GM18909 (cell line): Measurements from ENCODE around the gene PCDHA7.
"Not testable (repeated sequence)": the region's sequence is repeated elsewhere in the genome, so short reads cannot be mapped to it uniquely, and the experiment has no call there.

Source experiments
- ATAC-seq: cut with Tn5 transposase; IDR thresholded peaks from one replicate; pipeline ENCODE4 v1.9.1; 2021; ENCODE audit warnings: mild to moderate bottlenecking; ENCODE audit not compliant: unreplicated experiment, poor library complexity

The PCDHA7 gene

GRCh38 chr5:140821375-140822280 lies 12.4 kb upstream of the PCDHA7 start, which contains the start of gene PCDHA5:
TSS of gene PCDHA5 (plus strand) at chr5:140821613.
- no peak for ATAC-seq

- no peak for ATAC-seq
These were observed 11.8 kb upstream of the PCDHA7 start for GRCh38 chr5:140822281-140822629.

GRCh38 chr5:140822969-140823368 lies 11.1 kb upstream of the PCDHA7 start:
- not testable (repeated sequence) for ATAC-seq

GRCh38 chr5:140823475-140823874 lies 10.6 kb upstream of the PCDHA7 start:
- no peak for ATAC-seq

GRCh38 chr5:140827704-140828361 lies 6.2 kb upstream of the PCDHA7 start, which contains the start of gene PCDHA6:
TSS of gene PCDHA6 (plus strand) at chr5:140827960. CDS start at chr5:140828092, 132 bp downstream.
- no peak for ATAC-seq

GRCh38 chr5:140828362-140828737 lies 5.7 kb upstream of the PCDHA7 start:
- ATAC-seq: no peak

GRCh38 chr5:140829511-140830501 lies 4.3 kb upstream of the PCDHA7 start:
- not testable (repeated sequence) for ATAC-seq

- ATAC-seq: not testable (repeated sequence)
These were observed 455 bp downstream of the PCDHA7 start for GRCh38 chr5:140834439-140835008.

GRCh38 chr5:140835622-140836510 lies 1.8 kb downstream of the PCDHA7 start:
- no peak for ATAC-seq

GRCh38 chr5:140840978-140841962 lies 7.2 kb downstream of the PCDHA7 start, which contains the start of gene PCDHA8:
TSS of gene PCDHA8 (plus strand) at chr5:140841187. CDS start at chr5:140841322, 135 bp downstream.
- no peak for ATAC-seq

- no peak for ATAC-seq
These were observed 9.0 kb downstream of the PCDHA7 start for GRCh38 chr5:140842798-140843733.

- ATAC-seq: not testable (repeated sequence)
These were observed 14.4 kb downstream of the PCDHA7 start, which contains the start of gene PCDHA9 for GRCh38 chr5:140848139-140849102. TSS of gene PCDHA9 (plus strand) at chr5:140848382. CDS start at chr5:140848496, 114 bp downstream.

- ATAC-seq: not testable (repeated sequence)
These were observed 16.0 kb downstream of the PCDHA7 start for GRCh38 chr5:140849831-140850634.
